Ectodermal cell (in vitro differentiated cells): ENCODE measurements around the gene ARAP3.

Experiments used
- H3K27ac ChIP-seq: 2 replicates; pipeline ENCODE4 v1.7.0; 2013; ENCODE audit warnings: mild to moderate bottlenecking, low read depth, low read length; ENCODE audit not compliant: insufficient read depth, poor library complexity, severe bottlenecking
- H3K27me3 ChIP-seq: 2 replicates; pipeline ENCODE4 v1.7.0; 2013; ENCODE audit warnings: mild to moderate bottlenecking, low read length; ENCODE audit not compliant: insufficient read depth, control insufficient read depth, poor library complexity, severe bottlenecking
- H3K36me3 ChIP-seq: one replicate; pipeline ENCODE4 v1.7.0; 2013; ENCODE audit warnings: low read length; ENCODE audit not compliant: control insufficient read depth, insufficient read depth
- H3K4me1 ChIP-seq: one replicate; pipeline ENCODE4 v1.7.0; 2013; ENCODE audit warnings: low read length; ENCODE audit not compliant: control insufficient read depth, insufficient read depth
- H3K4me3 ChIP-seq: 2 replicates; pipeline ENCODE4 v1.7.0; 2013; ENCODE audit warnings: low read depth, low read length, control low read depth; ENCODE audit not compliant: insufficient read depth
- H3K9me3 ChIP-seq: 2 replicates; pipeline ENCODE4 v1.7.0; 2013; ENCODE audit warnings: mild to moderate bottlenecking, low read length, moderate library complexity; ENCODE audit not compliant: control insufficient read depth
- WGBS, 2 experiments: methylation state at CpG; one replicate each; pipeline ENCODE4 v1.1.7; 2013; ENCODE audit warnings: missing lambda C conversion rate in 2 of 2; 5-methylcytosine and 5-hydroxymethylcytosine counted together

Gene ARAP3

DNA sequence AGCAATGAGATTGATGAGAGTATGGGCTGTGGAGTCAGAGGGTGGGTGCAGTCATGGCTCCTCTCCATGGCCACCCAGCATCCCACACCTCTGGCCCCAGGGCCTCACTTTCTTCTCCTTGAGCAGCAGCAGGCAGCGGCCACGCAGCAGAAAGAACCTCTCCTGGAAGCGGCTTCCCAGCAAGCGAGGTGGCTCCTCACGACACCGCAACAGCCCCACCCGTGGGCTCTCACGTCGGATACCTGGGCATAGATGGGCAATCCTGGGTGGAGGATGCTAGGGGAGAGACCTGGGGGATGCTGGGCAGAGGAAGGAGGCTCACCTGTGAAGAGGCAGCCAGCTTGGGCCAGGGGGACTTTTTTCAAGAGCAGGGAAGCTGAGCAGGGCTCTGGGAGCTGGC lies 25.6 kb downstream of the ARAP3 start:
- Histone ChIP-seq H3K27ac (no peak overlapping the region), H3K4me3 (no peak overlapping the region), H3K27me3 (peaks cover 12% of the 10 kb centered on the region), H3K9me3 (no peaks in the 10 kb centered on the region), H3K4me1 (no peaks in the 10 kb centered on the region), H3K36me3 (peaks cover 6% of the 10 kb centered on the region)
- 93 to 94% methylated on average over 9 of the region's 9 CpGs for WGBS, 2 experiments

DNA sequence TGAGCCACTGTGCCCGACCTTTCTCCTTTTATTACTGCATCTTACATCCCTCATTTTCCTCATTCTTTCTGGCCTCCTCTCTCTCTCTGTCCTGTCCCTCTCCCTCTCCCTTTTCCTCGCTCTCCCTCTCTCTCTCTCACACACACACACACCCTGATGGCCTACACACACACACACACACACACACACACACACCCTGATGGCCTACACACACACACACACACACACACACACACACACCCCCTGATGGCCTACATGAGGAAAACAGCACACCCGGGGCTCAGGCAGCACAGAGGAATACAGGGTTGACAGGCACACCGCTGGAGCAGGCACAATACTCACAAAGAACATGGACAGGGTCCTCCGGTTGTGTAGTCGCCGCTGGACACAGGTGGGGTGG lies 27.0 kb downstream of the ARAP3 start:
- WGBS, 2 experiments: 89 to 91% methylated on average over 7 of the region's 7 CpGs
- Histone ChIP-seq H3K27ac (no peak overlapping the region), H3K4me1 (no peaks in the 10 kb centered on the region), H3K27me3 (peaks cover 16% of the 10 kb centered on the region), H3K9me3 (no peaks in the 10 kb centered on the region), H3K4me3 (no peak overlapping the region), H3K36me3 (peaks cover 6% of the 10 kb centered on the region)

GRCh38 chr5:141654298-141654697 lies 27.7 kb downstream of the ARAP3 start:
- H3K27ac ChIP-seq: no peak overlapping the region
- no peaks in the 10 kb centered on the region for H3K4me1 ChIP-seq
- WGBS, 2 experiments: 88 to 100% methylated on average over 1 to 2 of the region's 2 CpGs
- H3K4me3 ChIP-seq: no peak overlapping the region
- H3K9me3 ChIP-seq: no peaks in the 10 kb centered on the region
- peaks cover 16% of the 10 kb centered on the region for H3K27me3 ChIP-seq
- peaks cover 6% of the 10 kb centered on the region for H3K36me3 ChIP-seq

DNA sequence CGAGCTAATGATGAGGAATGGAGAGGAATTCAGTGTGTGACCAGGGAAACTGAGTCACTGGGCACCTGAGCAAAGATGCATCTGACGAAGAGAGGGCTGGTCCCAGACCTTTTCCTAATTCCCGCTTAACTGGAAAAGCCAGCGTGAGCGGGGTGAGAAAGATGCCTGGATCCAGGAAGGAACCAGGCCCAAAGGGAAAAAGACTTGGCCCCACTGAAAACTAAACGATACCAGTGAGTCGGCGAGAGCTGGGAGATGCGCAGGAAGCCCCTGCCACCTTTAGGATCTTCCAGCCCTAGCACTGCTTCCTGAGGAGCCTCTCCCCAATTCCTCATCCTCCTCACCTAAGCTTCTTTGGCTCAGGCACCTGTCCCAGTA lies 30.3 kb downstream of the ARAP3 start:
- peak overlapping the region; percentile 58 for H3K4me3 ChIP-seq
- 62 to 73% methylated on average over 9 of the region's 9 CpGs for WGBS, 2 experiments

DNA sequence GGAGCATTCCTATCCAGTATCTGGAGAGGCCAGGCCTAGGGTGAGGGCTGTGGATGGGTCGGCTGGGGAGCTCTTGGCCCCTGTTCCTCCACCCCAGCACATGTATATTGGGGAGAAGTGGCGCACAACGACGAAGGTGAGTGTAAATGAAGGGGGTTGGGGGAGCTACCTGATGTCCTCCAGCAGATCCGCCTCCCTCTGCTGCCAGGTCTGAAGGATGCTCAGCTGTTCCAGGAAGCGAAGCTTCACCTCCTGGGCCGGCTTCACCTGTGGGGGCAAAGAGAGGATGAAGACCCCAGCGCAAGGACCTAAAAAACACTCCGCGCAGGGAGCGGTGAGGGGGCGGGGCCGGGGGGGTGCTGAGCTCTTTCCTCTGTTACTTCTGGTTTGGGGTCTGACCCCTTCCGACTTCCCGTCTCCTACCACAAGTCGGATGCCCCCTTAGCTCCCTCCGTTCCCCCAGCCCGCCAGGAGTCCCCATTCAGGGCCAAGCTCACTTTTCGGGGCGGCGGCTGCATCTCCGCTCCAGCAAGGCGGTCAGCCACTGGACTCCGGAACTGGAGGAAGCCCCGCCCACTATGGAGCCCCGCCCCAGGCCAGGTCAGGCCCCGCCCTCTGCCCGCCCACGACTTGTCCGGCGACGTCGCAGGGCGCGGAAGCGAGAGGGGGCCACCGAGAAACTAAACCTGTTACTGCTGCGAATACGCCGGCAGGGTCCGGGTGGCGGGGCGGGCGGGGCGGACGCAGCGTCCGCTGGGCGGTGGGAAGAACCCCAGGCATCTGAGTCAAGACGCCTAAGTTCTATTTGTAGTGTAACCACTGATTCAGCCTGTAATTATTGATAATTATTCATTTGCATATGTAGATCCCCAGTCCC lies 30.9 kb downstream of the ARAP3 start, which contains the start of gene FCHSD1:
FCHSD1 (minus strand) TSS at position 568 of the 877 bp plus-strand sequence; CDS start at position 518, 50 bp downstream.
- Histone ChIP-seq H3K4me3 (peak within 1 kb of the TSS; percentile 58), H3K4me1 (no peaks in the 10 kb centered on the region), H3K27me3 (peaks cover 16% of the 10 kb centered on the region), H3K9me3 (no peaks in the 10 kb centered on the region), H3K27ac (no peak within 1 kb of the TSS), H3K36me3 (peaks cover 2% of the 10 kb centered on the region)
- 3% methylated on average over 49 to 50 of the region's 50 CpGs for WGBS, 2 experiments

More for the DNA sequence above, 30.3 kb downstream of the ARAP3 start:
- Histone ChIP-seq H3K27ac (no peak overlapping the region), H3K4me1 (no peaks in the 10 kb centered on the region), H3K36me3 (peaks cover 6% of the 10 kb centered on the region), H3K27me3 (peaks cover 16% of the 10 kb centered on the region), H3K9me3 (no peaks in the 10 kb centered on the region)

GRCh38 chr5:141649972-141650371 lies 32.1 kb downstream of the ARAP3 start:
- H3K4me1 ChIP-seq: no peaks in the 10 kb centered on the region
- H3K4me3 ChIP-seq: no peak overlapping the region
- H3K27ac ChIP-seq: no peak overlapping the region
- no peaks in the 10 kb centered on the region for H3K9me3 ChIP-seq
- H3K36me3 ChIP-seq: no peaks in the 10 kb centered on the region
- H3K27me3 ChIP-seq: peaks cover 16% of the 10 kb centered on the region

- H3K9me3 ChIP-seq: no peaks in the 10 kb centered on the region
- no peak overlapping the region for H3K4me3 ChIP-seq
- peaks cover 16% of the 10 kb centered on the region for H3K27me3 ChIP-seq
- WGBS, 2 experiments: 92% methylated on average over 17 of the region's 17 CpGs
- no peaks in the 10 kb centered on the region for H3K4me1 ChIP-seq
- H3K27ac ChIP-seq: no peak overlapping the region
- no peaks in the 10 kb centered on the region for H3K36me3 ChIP-seq
Measured at GRCh38 chr5:141649056-141649688, 32.9 kb downstream of the ARAP3 start.

GRCh38 chr5:141647851-141648250 lies 34.2 kb downstream of the ARAP3 start:
- H3K27me3 ChIP-seq: peaks cover 16% of the 10 kb centered on the region
- H3K9me3 ChIP-seq: no peaks in the 10 kb centered on the region
- no peaks in the 10 kb centered on the region for H3K4me1 ChIP-seq
- 83 to 85% methylated on average over 3 of the region's 3 CpGs for WGBS, 2 experiments
- no peak overlapping the region for H3K27ac ChIP-seq
- H3K36me3 ChIP-seq: no peaks in the 10 kb centered on the region
- no peak overlapping the region for H3K4me3 ChIP-seq

DNA sequence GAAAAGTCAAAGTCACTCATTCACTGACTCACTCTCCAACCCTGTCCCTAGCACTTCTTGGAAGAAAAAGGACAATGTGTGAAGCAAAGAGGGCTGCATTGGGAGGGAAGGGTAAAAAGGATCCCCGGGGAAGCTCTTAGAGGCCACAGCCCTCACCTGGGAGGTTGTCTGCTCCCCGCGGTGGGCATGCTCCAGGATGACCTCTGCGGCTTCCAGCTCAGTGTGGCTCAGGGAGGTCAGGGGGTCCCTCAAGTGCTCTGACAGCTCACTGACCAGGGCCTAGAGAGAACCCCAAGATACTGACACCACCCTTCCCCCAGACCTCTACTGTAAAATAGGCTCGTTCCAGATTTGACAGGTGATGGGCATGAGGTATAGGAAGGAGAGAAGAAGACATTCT lies 34.8 kb downstream of the ARAP3 start:
- H3K27ac ChIP-seq: no peak overlapping the region

DNA sequence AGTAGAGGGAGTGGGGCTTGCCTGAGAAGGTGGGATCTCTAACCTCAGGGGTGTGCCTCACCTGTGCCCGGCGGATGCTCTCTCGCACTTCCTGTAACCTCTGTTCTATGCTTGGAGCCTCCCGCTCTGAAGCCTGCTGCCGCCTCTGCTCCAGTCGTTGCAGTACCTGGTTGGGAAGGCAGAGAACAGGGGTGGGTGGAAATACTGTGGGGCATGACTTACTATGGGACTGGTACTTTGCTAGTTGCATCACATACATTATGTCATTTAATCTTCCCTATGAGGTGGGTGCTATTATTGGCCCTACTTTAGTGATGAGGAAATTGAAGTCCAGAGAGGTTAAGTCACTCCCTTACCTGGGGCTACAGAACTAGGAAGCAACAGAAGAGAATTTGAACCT lies 36.0 kb downstream of the ARAP3 start:
- Histone ChIP-seq H3K27me3 (peaks cover 5% of the 10 kb centered on the region), H3K4me1 (no peaks in the 10 kb centered on the region), H3K27ac (no peak overlapping the region), H3K9me3 (no peaks in the 10 kb centered on the region), H3K36me3 (no peaks in the 10 kb centered on the region), H3K4me3 (no peak overlapping the region)
- WGBS, 2 experiments: 88 to 95% methylated on average over 6 of the region's 6 CpGs

More for the DNA sequence above, 34.8 kb downstream of the ARAP3 start:
- no peaks in the 10 kb centered on the region for H3K9me3 ChIP-seq
- no peaks in the 10 kb centered on the region for H3K4me1 ChIP-seq
- H3K27me3 ChIP-seq: peaks cover 13% of the 10 kb centered on the region
- no peaks in the 10 kb centered on the region for H3K36me3 ChIP-seq
- 87 to 90% methylated on average over 4 to 5 of the region's 5 CpGs for WGBS, 2 experiments
- no peak overlapping the region for H3K4me3 ChIP-seq
